ENCODE measurements around the gene DLGAP4.

The DLGAP4 gene

GRCh38 chr20:36362978-36363713 is 57.0 kb downstream of the DLGAP4 start:
- peaks cover 4% of the 10 kb centered on the region for H3K27me3 ChIP-seq (ENCODE audit: control insufficient read depth, insufficient read depth, low read length)
- no peak overlapping the region for H3K9ac ChIP-seq (ENCODE audit: low read length)
- no peaks in the 10 kb centered on the region for H3K36me3 ChIP-seq (ENCODE audit: control insufficient read depth, insufficient read depth, low read length)
- no peaks in the 10 kb centered on the region for H3K4me1 ChIP-seq (ENCODE audit: control insufficient read depth, insufficient read depth, low read length)
- no peak overlapping the region for H3K27ac ChIP-seq (ENCODE audit: low read depth, low read length)
- H3K4me3 ChIP-seq (ENCODE audit: low read length), result no peak overlapping the region

GRCh38 chr20:36364506-36364905 is 58.4 kb downstream of the DLGAP4 start:
- H3K27me3 ChIP-seq (ENCODE audit: control insufficient read depth, insufficient read depth, low read length), result peaks cover 4% of the 10 kb centered on the region
- no peaks in the 10 kb centered on the region for H3K4me1 ChIP-seq (ENCODE audit: control insufficient read depth, insufficient read depth, low read length)
- no peak overlapping the region for H3K27ac ChIP-seq (ENCODE audit: low read depth, low read length)
- no peak overlapping the region for H3K4me3 ChIP-seq (ENCODE audit: low read length)
- H3K36me3 ChIP-seq (ENCODE audit: control insufficient read depth, insufficient read depth, low read length), result no peaks in the 10 kb centered on the region
- no peak overlapping the region for H3K9ac ChIP-seq (ENCODE audit: low read length)

- Histone ChIP-seq H3K36me3 (ENCODE audit: control insufficient read depth, insufficient read depth, low read length) (no peaks in the 10 kb centered on the region), H3K4me3 (ENCODE audit: low read length) (no peak overlapping the region)
These were observed 60.7 kb downstream of the DLGAP4 start for GRCh38 chr20:36366623-36367369.

GRCh38 chr20:36367370-36367745 is 61.2 kb downstream of the DLGAP4 start:
- H3K4me3 ChIP-seq (ENCODE audit: low read length), result no peak overlapping the region
- no peaks in the 10 kb centered on the region for H3K36me3 ChIP-seq (ENCODE audit: control insufficient read depth, insufficient read depth, low read length)
- no peak overlapping the region for H3K9ac ChIP-seq (ENCODE audit: low read length)
- no peaks in the 10 kb centered on the region for H3K4me1 ChIP-seq (ENCODE audit: control insufficient read depth, insufficient read depth, low read length)
- H3K27me3 ChIP-seq (ENCODE audit: control insufficient read depth, insufficient read depth, low read length), result peaks cover 4% of the 10 kb centered on the region
- no peak overlapping the region for H3K27ac ChIP-seq (ENCODE audit: low read depth, low read length)

More at GRCh38 chr20:36366623-36367369, 60.7 kb downstream of the DLGAP4 start:
- Histone ChIP-seq H3K4me1 (ENCODE audit: control insufficient read depth, insufficient read depth, low read length) (no peaks in the 10 kb centered on the region), H3K27ac (ENCODE audit: low read depth, low read length) (no peak overlapping the region), H3K9ac (ENCODE audit: low read length) (no peak overlapping the region), H3K27me3 (ENCODE audit: control insufficient read depth, insufficient read depth, low read length) (peaks cover 4% of the 10 kb centered on the region)

- Histone ChIP-seq H3K9ac (ENCODE audit: low read length) (no peak overlapping the region), H3K27ac (ENCODE audit: low read depth, low read length) (no peak overlapping the region), H3K27me3 (ENCODE audit: control insufficient read depth, insufficient read depth, low read length) (peaks cover 4% of the 10 kb centered on the region), H3K4me3 (ENCODE audit: low read length) (no peak overlapping the region), H3K36me3 (ENCODE audit: control insufficient read depth, insufficient read depth, low read length) (no peaks in the 10 kb centered on the region), H3K4me1 (ENCODE audit: control insufficient read depth, insufficient read depth, low read length) (no peaks in the 10 kb centered on the region)
These were observed 62.0 kb downstream of the DLGAP4 start for GRCh38 chr20:36367907-36368799.

GRCh38 chr20:36368869-36369268 is 62.7 kb downstream of the DLGAP4 start:
- Histone ChIP-seq H3K27me3 (ENCODE audit: control insufficient read depth, insufficient read depth, low read length) (peaks cover 4% of the 10 kb centered on the region), H3K27ac (ENCODE audit: low read depth, low read length) (no peak overlapping the region), H3K36me3 (ENCODE audit: control insufficient read depth, insufficient read depth, low read length) (no peaks in the 10 kb centered on the region), H3K4me1 (ENCODE audit: control insufficient read depth, insufficient read depth, low read length) (no peaks in the 10 kb centered on the region), H3K4me3 (ENCODE audit: low read length) (no peak overlapping the region), H3K9ac (ENCODE audit: low read length) (no peak overlapping the region)

GRCh38 chr20:36369739-36370138 is 63.6 kb downstream of the DLGAP4 start:
- Histone ChIP-seq H3K9ac (ENCODE audit: low read length) (no peak overlapping the region), H3K4me1 (ENCODE audit: control insufficient read depth, insufficient read depth, low read length) (no peaks in the 10 kb centered on the region), H3K27me3 (ENCODE audit: control insufficient read depth, insufficient read depth, low read length) (peaks cover 4% of the 10 kb centered on the region), H3K27ac (ENCODE audit: low read depth, low read length) (no peak overlapping the region), H3K36me3 (ENCODE audit: control insufficient read depth, insufficient read depth, low read length) (no peaks in the 10 kb centered on the region), H3K4me3 (ENCODE audit: low read length) (no peak overlapping the region)

GRCh38 chr20:36370991-36371790 is 65.1 kb downstream of the DLGAP4 start:
- no peaks in the 10 kb centered on the region for H3K4me1 ChIP-seq (ENCODE audit: control insufficient read depth, insufficient read depth, low read length)
- H3K36me3 ChIP-seq (ENCODE audit: control insufficient read depth, insufficient read depth, low read length), result no peaks in the 10 kb centered on the region
- H3K27ac ChIP-seq (ENCODE audit: low read depth, low read length), result no peak overlapping the region
- peaks cover 4% of the 10 kb centered on the region for H3K27me3 ChIP-seq (ENCODE audit: control insufficient read depth, insufficient read depth, low read length)
- no peak overlapping the region for H3K9ac ChIP-seq (ENCODE audit: low read length)
- no peak overlapping the region for H3K4me3 ChIP-seq (ENCODE audit: low read length)

GRCh38 chr20:36372666-36373065 is 66.5 kb downstream of the DLGAP4 start:
- no peaks in the 10 kb centered on the region for H3K4me1 ChIP-seq (ENCODE audit: control insufficient read depth, insufficient read depth, low read length)
- no peak overlapping the region for H3K4me3 ChIP-seq (ENCODE audit: low read length)
- H3K27me3 ChIP-seq (ENCODE audit: control insufficient read depth, insufficient read depth, low read length), result no peaks in the 10 kb centered on the region
- no peak overlapping the region for H3K27ac ChIP-seq (ENCODE audit: low read depth, low read length)
- no peaks in the 10 kb centered on the region for H3K36me3 ChIP-seq (ENCODE audit: control insufficient read depth, insufficient read depth, low read length)
- no peak overlapping the region for H3K9ac ChIP-seq (ENCODE audit: low read length)

GRCh38 chr20:36373089-36373488 is 67.0 kb downstream of the DLGAP4 start:
- Histone ChIP-seq H3K27ac (ENCODE audit: low read depth, low read length) (no peak overlapping the region), H3K27me3 (ENCODE audit: control insufficient read depth, insufficient read depth, low read length) (no peaks in the 10 kb centered on the region), H3K9ac (ENCODE audit: low read length) (no peak overlapping the region), H3K4me3 (ENCODE audit: low read length) (no peak overlapping the region), H3K36me3 (ENCODE audit: control insufficient read depth, insufficient read depth, low read length) (no peaks in the 10 kb centered on the region), H3K4me1 (ENCODE audit: control insufficient read depth, insufficient read depth, low read length) (no peaks in the 10 kb centered on the region)

- Histone ChIP-seq H3K36me3 (ENCODE audit: control insufficient read depth, insufficient read depth, low read length) (no peaks in the 10 kb centered on the region), H3K27ac (ENCODE audit: low read depth, low read length) (no peak overlapping the region), H3K9ac (ENCODE audit: low read length) (no peak overlapping the region), H3K27me3 (ENCODE audit: control insufficient read depth, insufficient read depth, low read length) (no peaks in the 10 kb centered on the region), H3K4me3 (ENCODE audit: low read length) (no peak overlapping the region), H3K4me1 (ENCODE audit: control insufficient read depth, insufficient read depth, low read length) (no peaks in the 10 kb centered on the region)
These were observed 68.9 kb downstream of the DLGAP4 start for GRCh38 chr20:36374995-36375394.
